ENCODE data around the gene PPP6C.
A peak's percentile ranks its signal among the peaks of the same experiment; 100 is the strongest.
"Not testable (repeated sequence)": the region's sequence is repeated elsewhere in the genome, so short reads cannot be mapped to it uniquely, and the experiment has no call there.

Gene PPP6C

GRCh38 chr9:125227761-125228160, 38.2 kb upstream of the PPP6C start:
- no peak overlapping the region for H3K4me3 ChIP-seq (ENCODE audit: low read depth, low read length)
- DNase-seq (ENCODE audit: low read depth): no peak
- TF ChIP-seq CTCF (IDR thresholded peaks at IDR 0.05; ENCODE audit: low read depth, low read length, missing control alignments): no peak

GRCh38 chr9:125224858-125225257, 35.3 kb upstream of the PPP6C start:
- H3K4me3 ChIP-seq (ENCODE audit: low read depth, low read length); DNase-seq (ENCODE audit: low read depth): not testable (repeated sequence)

GRCh38 chr9:125218621-125219020, 29.0 kb upstream of the PPP6C start:
- DNase-seq (ENCODE audit: low read depth): no peak
- no peak for TF ChIP-seq CTCF (IDR thresholded peaks at IDR 0.05; ENCODE audit: low read depth, low read length, missing control alignments)
- no peak overlapping the region for H3K4me3 ChIP-seq (ENCODE audit: low read depth, low read length)

- H3K4me3 ChIP-seq (ENCODE audit: low read depth, low read length): no peak overlapping the region
- no peak for TF ChIP-seq CTCF (IDR thresholded peaks at IDR 0.05; ENCODE audit: low read depth, low read length, missing control alignments)
- DNase-seq (ENCODE audit: low read depth): no peak
Observed at GRCh38 chr9:125214186-125214585, 24.6 kb upstream of the PPP6C start.

- no peak for DNase-seq (ENCODE audit: low read depth)
- TF ChIP-seq CTCF (IDR thresholded peaks at IDR 0.05; ENCODE audit: low read depth, low read length, missing control alignments): no peak
- H3K4me3 ChIP-seq (ENCODE audit: low read depth, low read length): no peak overlapping the region
Observed at GRCh38 chr9:125204477-125204876, 14.9 kb upstream of the PPP6C start.

- no peak for TF ChIP-seq CTCF (IDR thresholded peaks at IDR 0.05; ENCODE audit: low read depth, low read length, missing control alignments)
- DNase-seq (ENCODE audit: low read depth): no peak
- H3K4me3 ChIP-seq (ENCODE audit: low read depth, low read length): no peak overlapping the region
Observed at GRCh38 chr9:125202846-125203618, 13.4 kb upstream of the PPP6C start.

GRCh38 chr9:125200216-125201047, 10.8 kb upstream of the PPP6C start, which contains the start of gene RABEPK:
Gene RABEPK (plus strand): TSS chr9:125200542. CDS start chr9:125203014, 2,472 bp downstream.
- no peak for TF ChIP-seq CTCF (IDR thresholded peaks at IDR 0.05; ENCODE audit: low read depth, low read length, missing control alignments)

GRCh38 chr9:125195591-125195990, 6.0 kb upstream of the PPP6C start:
- not testable (repeated sequence) for H3K4me3 ChIP-seq (ENCODE audit: low read depth, low read length); DNase-seq (ENCODE audit: low read depth)

More at GRCh38 chr9:125200216-125201047, 10.8 kb upstream of the PPP6C start, which contains the start of gene RABEPK:
- peak within 1 kb of the TSS; percentile 82 for H3K4me3 ChIP-seq (ENCODE audit: low read depth, low read length)
- DNase-seq (ENCODE audit: low read depth): peak; percentile 69

GRCh38 chr9:125194466-125194865, 4.9 kb upstream of the PPP6C start:
- DNase-seq (ENCODE audit: low read depth); H3K4me3 ChIP-seq (ENCODE audit: low read depth, low read length): not testable (repeated sequence)

All from GM12864 (cell line).